ENCODE measurements around the gene SPATA31C1. TPM values are rescaled to one million over a fixed set of nuclear protein-coding genes. Genes with fewer than 3 reads are reported as not detected.

The SPATA31C1 gene
- total and polyA plus RNA-seq, 2 of the 8 experiments (the other 6 are each of a cell fraction or from before 2014, with no cell fraction given), result 0.15 TPM; not detected in 1

DNA sequence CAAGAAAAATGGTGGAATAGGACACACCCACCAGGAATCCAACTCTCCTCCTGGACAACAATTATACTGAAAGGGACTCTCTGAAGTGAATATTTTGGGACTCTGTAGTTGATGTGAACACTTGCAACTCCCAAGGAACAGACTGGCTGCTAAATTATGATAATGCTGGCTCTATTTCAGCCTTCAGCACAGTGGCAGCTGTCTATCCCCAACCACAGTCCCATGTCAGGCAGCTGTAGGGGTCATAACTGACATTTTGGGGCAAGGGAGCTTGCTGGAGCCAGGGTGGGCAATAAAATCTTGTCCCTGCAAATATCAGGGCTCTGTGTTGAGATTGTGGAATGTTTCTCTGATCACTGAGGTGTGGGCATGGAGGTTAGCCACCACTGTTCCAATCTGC lies 20.9 kb upstream of the SPATA31C1 start:
- no peak overlapping the region for H2AFZ ChIP-seq (ENCODE audit: low read length)
- no peaks in the 10 kb centered on the region for H3K79me1 ChIP-seq (ENCODE audit: low read depth, low read length)
- no peak overlapping the region for H4K91ac ChIP-seq (replicated peaks; ENCODE audit: insufficient read length, low read length)
- no peaks in the 10 kb centered on the region for H4K20me1 ChIP-seq (replicated peaks in 1 of 2; ENCODE audit: control insufficient read depth in 1 of 2, insufficient read depth in 2 of 2, low read length in 2 of 2)
- no peak overlapping the region for H3K56ac ChIP-seq (replicated peaks; ENCODE audit: insufficient read length, low read depth, low read length)
- CTCF ChIA-PET (ENCODE audit: partially characterized antibody), result interaction anchor here (0.8 kb wide), 1 partner anchor 52 kb away, joined by 4 read pairs; no protein-coding TSS in a partner anchor
- FAIRE-seq, result no peak
- no peak overlapping the region for H3K14ac ChIP-seq (ENCODE audit: insufficient read length)
- H2BK15ac ChIP-seq (ENCODE audit: low read length), result no peak overlapping the region
- H3K9ac ChIP-seq (replicated peaks in 1 of 4; ENCODE audit: extremely low read depth in 1 of 4, low read depth in 3 of 4, low read length in 3 of 4), result no peak overlapping the region
- H3K36me3 ChIP-seq (ENCODE audit: control insufficient read depth in 2 of 4, insufficient read depth in 4 of 4, low read length in 3 of 4), result no peaks in the 10 kb centered on the region
- no peak overlapping the region for H3K4ac ChIP-seq (replicated peaks; ENCODE audit: insufficient read length, low read depth, low read length)
- no peak overlapping the region for H4K5ac ChIP-seq (ENCODE audit: insufficient read length, low read depth, low read length)
- POLR2A ChIA-PET (ENCODE audit: partially characterized antibody), result no interaction called here
- DNase-seq (ENCODE audit: low read depth in 1 of 2, low spot score in 2 of 2), result no peak
- no peaks in the 10 kb centered on the region for H3K4me1 ChIP-seq (replicated peaks in 1 of 4; ENCODE audit: control insufficient read depth in 3 of 4, insufficient read depth in 4 of 4, low read length in 3 of 4)
- H2BK120ac ChIP-seq (replicated peaks; ENCODE audit: low read depth, low read length), result no peak overlapping the region
- H2BK20ac ChIP-seq (ENCODE audit: low read length), result no peak overlapping the region
- H3K27me3 ChIP-seq (replicated peaks in 1 of 4; ENCODE audit: control insufficient read depth in 3 of 4, extremely low read depth in 1 of 4, insufficient read depth in 3 of 4, low read length in 3 of 4), result no peaks in the 10 kb centered on the region
- no peak overlapping the region for H2BK5ac ChIP-seq (ENCODE audit: low read depth, low read length)
- H3K23ac ChIP-seq (ENCODE audit: insufficient read length), result peak overlapping the region; percentile 83
- no peak overlapping the region for H4K8ac ChIP-seq (ENCODE audit: extremely low read depth, insufficient read depth, low read length)
- no peak overlapping the region for H3K4me2 ChIP-seq (ENCODE audit: insufficient read depth in 1 of 2, low read depth in 2 of 2, low read length in 2 of 2)
- no peak overlapping the region for H3K4me3 ChIP-seq (ENCODE audit: extremely low read depth in 1 of 4, insufficient read depth in 2 of 4, low read depth in 3 of 4, low read length in 4 of 4)
- no peaks in the 10 kb centered on the region for H3K23me2 ChIP-seq (ENCODE audit: low read depth, low read length)
- H2BK12ac ChIP-seq (ENCODE audit: low read depth, low read length), result no peak overlapping the region
- H2AK5ac ChIP-seq (ENCODE audit: low read depth, low read length), result no peak overlapping the region
- no peaks in the 10 kb centered on the region for H3K79me2 ChIP-seq (ENCODE audit: control insufficient read depth in 1 of 2, insufficient read depth in 2 of 2, low read length in 2 of 2)
- H3K27ac ChIP-seq (ENCODE audit: low read depth, low read length), result no peak overlapping the region
- no peak overlapping the region for H3K18ac ChIP-seq (ENCODE audit: extremely low read depth, low read length)
- peaks cover under 1 to 2% of the 10 kb centered on the region in 2 experiments for H3K9me3 ChIP-seq (ENCODE audit: insufficient read depth in 2 of 2, low read depth in 1 of 2, low read length in 1 of 2)
- no peak for TF ChIP-seq JUND (IDR thresholded peaks at IDR 0.05; ENCODE audit: low read length)
- no peak for TF ChIP-seq CHD2 (IDR thresholded peaks at IDR 0.05; ENCODE audit: low read length)
